NCI-H524 (cell line): ENCODE measurements around the gene RELN.
"Not testable (repeated sequence)": the region's sequence is repeated elsewhere in the genome, so short reads cannot be mapped to it uniquely, and the experiment has no call there.

Experiments used
- DNase-seq, 2 experiments: peaks; one replicate each; lab custom pipeline; 2025; lab: John Stamatoyannopoulos, UW

RELN gene

DNA sequence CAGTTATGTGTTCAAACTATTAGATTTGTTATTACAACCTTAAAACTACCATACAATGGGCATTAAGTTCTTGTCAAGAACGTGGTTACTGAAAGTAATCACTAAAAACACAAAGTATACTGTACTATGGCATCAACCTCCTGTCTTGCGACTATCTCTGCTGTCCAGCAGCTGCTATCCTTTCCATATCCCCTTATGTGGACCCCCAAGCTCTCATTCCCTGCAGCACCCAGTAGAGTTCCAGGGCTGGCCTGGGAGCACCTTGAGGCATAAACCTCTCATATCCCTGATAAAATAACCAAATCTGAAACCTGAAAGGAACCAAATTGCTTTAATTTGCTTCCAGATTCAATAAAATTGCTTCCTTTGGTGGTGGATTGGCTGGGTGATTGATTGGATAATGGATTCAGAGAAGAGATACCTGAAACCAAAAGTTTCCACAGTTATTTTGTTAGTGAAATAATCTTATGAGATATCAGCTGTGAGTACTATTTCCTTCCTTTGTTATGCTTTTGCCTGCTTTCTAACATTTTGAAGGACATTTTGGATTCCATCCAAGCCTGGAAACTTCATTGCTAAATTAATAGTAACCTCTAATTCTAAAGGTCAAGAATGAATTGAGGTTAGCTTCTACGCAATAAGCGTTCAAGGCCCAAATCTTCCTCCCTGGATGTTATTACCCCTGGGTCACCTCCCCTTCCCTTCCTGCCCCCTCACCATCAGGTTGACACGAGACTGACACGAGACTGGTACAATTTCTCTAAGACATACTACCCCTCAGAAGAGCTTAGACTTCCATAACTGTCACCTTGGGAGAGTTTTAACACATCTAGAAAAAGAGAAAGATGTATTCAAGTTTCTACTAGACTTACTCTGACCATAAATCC, 48.8 kb downstream of the RELN start:
- DNase-seq: no peak

DNA sequence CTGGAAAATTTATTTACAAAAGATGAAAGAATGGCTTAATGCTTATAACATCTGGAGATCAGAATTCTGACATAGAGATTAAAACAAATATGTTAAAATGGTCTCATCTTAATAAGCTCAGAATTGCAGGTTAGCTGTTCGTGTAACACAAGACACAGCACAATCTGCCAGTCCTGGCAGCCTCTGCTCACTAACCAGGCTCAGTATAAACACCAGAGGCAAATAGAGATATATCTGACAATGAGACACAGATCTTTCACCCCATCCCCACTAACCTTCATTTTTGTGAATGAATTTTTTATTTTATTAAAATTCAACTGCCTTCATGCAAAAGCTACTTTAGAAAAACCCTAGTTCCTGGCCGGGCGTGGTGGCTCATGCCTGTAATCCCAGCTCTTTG, 51.8 kb downstream of the RELN start:
- peak in 1 of 2 experiments; percentile 66 for DNase-seq

GRCh38 chr7:103936558-103936957, 52.9 kb downstream of the RELN start:
- DNase-seq: no peak

- DNase-seq: peak in 1 of 2 experiments; percentile 47
Observed at GRCh38 chr7:103934508-103934907, 55.0 kb downstream of the RELN start.

DNA sequence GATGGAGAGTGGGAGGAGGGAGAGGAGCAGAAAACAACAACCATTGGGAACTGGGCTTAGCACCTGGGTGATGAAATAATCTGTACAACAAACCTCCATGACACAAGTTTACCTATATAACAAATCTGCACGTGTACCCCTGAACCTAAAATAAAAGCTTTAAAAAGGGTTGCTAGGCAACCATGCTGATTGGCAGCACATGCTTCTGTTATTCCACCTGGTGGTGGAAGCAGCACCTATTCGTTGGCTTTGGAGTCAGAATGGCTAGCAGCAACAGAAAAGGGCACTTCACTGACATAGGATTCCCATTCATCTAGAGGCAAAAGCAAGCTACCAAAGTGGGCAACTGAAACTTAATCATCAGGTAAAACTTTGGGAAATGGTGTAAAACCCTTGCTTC, 57.1 kb downstream of the RELN start:
- no peak for DNase-seq

DNA sequence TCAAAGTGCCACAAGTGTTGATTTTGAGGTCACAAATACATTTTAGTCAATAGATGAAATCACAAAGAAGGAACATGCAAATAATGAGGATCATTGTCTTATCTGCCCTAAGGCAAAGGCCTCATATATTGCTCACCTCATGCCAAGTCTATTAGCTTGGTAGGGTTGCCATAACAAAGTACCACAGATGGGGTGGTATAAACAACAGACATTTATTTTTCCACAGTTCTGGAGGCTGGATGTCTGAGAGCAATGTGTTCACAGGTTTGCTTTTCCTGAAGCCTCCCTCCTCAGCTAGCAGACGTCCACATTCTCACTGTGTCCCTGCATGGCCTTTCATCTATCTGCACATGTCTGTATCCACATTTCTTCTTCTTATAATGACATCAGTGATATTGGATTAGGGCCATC, 59.6 kb downstream of the RELN start:
- no peak for DNase-seq

GRCh38 chr7:103928581-103928980, 60.9 kb downstream of the RELN start:
- no peak for DNase-seq

DNA sequence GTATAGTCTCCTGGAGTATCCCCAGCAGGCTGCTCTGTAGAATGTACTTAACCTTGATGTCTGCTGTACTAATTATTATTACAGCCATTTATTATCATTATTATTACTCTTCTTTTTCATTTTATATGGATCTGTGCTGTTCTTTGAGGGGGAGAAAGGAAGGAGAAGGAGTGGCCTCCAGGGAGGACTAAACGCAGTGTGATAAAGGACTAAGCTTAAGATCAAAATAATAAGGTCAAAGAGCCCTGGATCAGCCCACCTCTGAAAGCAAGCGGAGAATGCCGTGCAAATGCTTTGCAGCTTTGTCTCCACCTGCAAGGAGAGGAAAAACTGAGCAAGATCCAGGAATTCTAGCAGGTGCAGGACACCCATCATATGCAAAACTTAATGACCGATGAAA, 65.3 kb downstream of the RELN start:
- no peak for DNase-seq

- DNase-seq: no peak
Observed at GRCh38 chr7:103922407-103922806, 67.1 kb downstream of the RELN start.

DNA sequence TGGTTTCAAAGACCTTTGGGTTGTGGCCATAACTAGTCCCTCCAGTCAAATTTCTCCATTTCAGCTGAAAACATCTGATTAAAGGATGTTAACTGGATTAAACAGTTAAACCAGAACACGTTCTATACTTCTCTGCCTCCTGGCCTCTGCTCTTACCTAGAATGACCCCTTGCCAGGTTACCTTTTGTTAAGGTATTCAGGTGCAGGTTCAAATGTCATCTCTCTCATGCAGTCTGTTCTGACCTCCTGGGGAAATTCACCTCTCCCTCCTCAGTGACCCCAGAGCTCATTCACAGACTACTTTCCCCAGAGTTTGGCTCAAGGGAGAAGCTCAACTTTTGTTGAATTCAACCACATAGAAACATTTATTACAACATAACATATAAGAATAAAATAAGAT, 67.8 kb downstream of the RELN start:
- no peak for DNase-seq

DNA sequence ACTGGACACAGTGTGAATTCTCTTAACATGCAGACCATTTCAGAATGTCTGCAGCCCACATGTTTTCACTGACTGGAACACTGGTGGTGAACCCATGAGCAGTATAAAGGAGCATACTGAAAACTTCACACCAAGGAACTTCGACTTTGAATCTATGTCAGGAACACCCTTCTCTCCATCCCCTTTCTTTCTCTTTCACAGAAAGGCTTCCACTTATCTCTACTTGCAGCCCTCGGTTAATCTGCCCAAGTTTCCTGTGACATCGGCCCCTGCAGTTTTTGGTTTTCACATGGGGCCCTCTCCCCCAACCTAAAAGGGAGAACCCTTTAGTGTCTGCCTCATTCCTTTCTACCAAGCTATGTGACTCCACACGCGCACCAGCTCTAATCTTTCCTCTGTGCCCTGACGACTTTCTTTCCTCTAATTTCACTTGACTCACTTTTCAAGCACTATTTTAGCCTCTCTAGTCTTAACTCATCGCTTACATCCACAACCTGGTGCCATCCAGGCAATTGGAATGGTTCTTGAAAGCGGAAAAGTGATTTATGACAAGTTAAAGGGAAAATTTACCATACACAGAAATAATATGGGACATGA, 70.1 kb downstream of the RELN start:
- no peak for DNase-seq

DNA sequence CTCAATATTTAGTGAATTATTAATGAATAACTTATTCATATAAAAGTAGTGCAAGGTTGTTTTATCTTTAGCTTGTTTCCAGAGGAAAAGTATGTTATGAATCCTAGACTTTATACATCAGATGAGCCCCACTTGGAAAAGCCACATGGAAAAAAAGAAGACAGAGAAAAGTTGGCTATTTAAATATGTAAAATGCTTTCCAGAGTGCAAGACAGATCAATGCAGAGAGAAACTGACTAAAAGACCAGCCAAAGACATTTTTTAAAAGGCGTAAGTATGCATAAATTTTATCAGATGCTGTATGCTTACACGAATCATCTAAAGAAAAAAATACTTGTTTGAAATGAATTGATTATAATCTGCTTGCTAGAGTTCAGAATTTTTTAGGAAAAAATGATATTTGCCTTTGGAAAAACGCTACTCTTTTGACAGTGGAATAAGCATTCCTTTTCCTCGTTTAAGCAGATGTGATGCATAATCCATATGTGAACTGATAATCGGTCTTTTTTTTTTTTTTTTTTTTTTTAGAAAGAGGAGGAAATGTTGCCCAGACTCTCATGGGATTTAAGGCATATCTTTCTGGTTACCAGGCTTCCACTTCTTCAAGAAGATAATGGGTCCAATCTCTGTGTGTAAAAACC, 70.7 kb downstream of the RELN start:
- no peak for DNase-seq

- no peak for DNase-seq
Observed at GRCh38 chr7:103915680-103916357, 73.6 kb downstream of the RELN start.

GRCh38 chr7:103914147-103914899, 75.1 kb downstream of the RELN start:
- DNase-seq: no peak

- no peak for DNase-seq
Observed at GRCh38 chr7:103912891-103913605, 76.4 kb downstream of the RELN start.

DNA sequence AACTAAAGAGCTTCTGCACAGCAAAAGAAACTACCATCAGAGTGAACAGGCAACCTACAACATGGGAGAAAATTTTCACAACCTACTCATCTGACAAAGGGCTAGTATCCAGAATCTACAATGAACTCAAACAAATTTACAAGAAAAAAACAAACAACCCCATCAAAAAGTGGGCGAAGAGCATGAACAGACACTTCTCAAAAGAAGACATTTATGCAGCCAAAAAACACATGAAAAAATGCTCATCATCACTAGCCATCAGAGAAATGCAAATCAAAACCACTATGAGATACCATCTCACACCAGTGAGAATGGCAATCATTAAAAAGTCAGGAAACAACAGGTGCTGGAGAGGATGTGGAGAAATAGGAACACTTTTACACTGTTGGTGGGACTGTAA, 78.4 kb downstream of the RELN start:
- not testable (repeated sequence) for DNase-seq

DNA sequence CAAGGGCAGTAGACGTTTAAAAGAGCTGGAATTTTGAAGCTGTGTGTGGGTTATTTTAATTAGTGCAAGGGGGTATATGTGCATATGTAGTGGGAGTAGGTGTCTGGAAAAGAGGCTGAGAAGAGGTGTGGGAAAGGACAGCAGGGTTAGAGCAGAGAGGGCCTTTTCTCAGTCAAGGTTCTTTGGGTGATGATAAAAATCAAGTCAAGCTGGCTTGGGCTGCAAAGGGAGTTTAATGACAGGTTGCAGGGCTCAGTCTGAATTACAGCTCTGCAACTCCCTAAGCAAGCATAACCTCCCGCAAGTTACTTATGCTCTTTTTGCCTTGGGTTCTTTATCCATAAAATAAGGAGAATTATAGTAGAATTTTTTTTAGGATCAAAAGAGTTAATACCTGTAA, 83.5 kb downstream of the RELN start:
- DNase-seq: no peak

GRCh38 chr7:103902917-103903316, 86.5 kb downstream of the RELN start:
- DNase-seq: no peak

DNA sequence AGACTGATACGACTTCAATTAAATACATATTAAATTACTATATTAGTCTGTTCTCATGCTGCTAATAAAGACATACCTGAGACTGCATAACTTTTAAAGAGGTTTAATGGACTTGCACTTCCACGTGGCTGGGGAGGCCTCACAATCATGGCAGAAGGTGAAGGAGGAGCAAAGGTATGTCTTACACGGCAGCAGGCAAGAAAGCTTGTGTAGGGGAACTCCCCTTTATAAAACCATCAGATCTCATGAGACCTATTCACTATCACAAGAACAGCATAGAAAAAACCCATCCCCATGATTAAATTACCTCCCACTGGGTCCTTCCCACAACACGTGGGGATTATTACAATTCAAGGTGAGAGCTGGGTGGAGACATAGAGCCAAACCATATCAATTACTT, 92.6 kb downstream of the RELN start:
- DNase-seq: not testable (repeated sequence)

DNA sequence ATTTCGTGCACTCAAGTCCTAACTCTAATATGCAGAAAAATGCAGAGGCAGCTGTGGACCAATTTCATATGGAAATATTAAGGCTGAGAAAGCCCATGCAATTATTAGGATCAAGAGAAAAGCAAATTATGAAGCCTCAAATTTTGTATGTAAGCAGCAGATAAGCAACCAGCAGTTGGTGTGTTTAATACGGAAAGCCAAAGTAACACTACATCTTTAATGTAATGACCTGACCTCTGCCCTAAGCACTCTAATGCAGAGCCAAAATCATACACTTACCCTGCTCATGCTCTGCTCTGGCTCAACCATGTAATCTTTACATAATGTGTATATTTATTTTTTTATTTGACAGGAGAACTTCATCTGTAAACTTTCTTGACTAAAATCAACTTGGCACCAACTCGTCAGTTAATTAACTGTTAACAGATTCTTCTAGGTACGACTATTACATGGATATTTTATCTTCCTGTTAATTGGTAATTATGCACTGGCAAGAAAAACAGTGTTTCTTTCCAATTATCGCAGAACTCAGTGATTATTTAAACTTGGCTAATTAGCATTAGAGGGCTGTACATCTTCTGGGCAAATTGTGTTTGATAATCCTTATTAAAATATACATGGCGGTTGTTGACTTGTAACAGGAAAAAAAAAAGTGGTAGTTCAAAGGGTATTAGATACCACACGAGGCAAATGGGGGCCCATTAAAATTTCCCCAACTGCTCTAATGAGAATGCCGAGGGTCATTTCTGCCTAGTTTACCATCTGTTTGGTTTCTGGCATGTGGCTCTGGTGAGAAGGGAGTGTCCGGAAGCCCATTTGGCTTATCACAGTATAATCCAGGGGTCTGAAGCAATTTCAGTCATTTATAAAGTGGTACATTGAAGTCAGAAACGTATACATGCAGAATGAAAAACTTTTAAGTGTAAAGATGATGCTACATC, 94.5 kb downstream of the RELN start:
- peak; percentile 65 to 78 for DNase-seq
